Stimulated activated CD8-positive, alpha-beta memory T cell treated with anti-CD3 and anti-CD28 coated beads, Interleukin-4, amount 100 ng/mL, for 24 hours (primary cell): ENCODE measurements around the gene VAV2.
A peak's percentile ranks its signal among the peaks of the same experiment; 100 is the strongest.

Source experiments
- DNase-seq: peaks from one replicate; pipeline ENCODE4 v3.0.0-alpha.2; 2020; ENCODE audit warnings: low read depth

VAV2 gene, protein sequence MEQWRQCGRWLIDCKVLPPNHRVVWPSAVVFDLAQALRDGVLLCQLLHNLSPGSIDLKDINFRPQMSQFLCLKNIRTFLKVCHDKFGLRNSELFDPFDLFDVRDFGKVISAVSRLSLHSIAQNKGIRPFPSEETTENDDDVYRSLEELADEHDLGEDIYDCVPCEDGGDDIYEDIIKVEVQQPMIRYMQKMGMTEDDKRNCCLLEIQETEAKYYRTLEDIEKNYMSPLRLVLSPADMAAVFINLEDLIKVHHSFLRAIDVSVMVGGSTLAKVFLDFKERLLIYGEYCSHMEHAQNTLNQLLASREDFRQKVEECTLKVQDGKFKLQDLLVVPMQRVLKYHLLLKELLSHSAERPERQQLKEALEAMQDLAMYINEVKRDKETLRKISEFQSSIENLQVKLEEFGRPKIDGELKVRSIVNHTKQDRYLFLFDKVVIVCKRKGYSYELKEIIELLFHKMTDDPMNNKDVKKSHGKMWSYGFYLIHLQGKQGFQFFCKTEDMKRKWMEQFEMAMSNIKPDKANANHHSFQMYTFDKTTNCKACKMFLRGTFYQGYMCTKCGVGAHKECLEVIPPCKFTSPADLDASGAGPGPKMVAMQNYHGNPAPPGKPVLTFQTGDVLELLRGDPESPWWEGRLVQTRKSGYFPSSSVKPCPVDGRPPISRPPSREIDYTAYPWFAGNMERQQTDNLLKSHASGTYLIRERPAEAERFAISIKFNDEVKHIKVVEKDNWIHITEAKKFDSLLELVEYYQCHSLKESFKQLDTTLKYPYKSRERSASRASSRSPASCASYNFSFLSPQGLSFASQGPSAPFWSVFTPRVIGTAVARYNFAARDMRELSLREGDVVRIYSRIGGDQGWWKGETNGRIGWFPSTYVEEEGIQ

DNA sequence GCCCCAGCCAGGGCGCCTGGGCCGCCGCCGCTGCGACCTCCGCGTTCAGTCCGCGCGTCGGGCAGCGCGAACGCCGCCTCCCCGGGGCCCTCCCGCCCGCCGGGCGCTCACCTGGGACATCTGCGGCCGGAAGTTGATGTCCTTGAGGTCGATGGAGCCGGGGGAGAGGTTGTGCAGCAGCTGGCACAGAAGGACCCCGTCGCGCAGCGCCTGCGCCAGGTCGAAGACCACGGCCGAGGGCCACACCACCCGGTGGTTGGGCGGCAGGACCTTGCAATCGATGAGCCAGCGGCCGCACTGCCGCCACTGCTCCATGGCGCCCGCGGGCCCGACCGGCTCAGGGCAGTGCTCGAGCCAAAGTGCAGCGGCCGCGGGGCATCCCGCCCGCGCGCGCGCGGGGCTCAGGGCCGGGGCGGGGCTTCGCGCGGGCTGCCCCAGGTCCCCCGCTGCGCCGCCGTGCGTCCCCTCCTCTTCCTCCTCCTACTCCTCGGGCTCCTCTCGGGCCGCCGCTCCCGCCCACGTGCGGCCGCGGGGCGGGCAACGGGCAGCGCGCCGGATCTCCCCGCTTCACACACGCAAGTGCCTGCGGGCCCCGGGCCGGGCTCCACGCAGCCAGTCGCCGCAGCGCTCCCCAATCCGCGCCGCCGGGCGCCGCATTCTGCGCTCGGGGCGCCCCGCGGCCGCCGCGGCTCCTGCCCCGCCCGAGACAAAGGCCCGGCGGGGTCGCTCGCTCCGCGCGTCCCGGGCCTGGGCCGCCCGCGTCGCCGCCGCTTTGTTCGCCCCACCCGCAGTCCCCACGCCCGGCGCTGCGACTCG, at the start of gene VAV2:
VAV2 (minus strand) TSS at position 361 of the 816 bp plus-strand sequence; CDS start at position 315, 46 bp downstream.
- peak; percentile 37 for DNase-seq

DNA sequence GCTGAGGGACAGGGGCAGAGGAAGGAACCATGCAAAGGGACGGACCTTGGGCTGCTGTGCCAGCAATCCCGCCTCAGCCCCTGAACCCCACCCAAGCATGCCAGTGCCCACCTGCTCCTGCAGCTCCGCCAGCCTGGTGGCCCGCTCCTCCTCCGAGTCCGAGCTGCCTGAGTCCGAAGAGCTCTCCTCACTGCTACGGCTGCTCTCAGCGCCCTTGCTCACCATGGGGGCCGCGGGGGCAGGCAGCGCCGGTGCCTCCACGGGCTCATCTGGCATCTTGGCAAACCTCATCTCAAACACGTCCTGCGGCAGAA, 49.5 kb upstream of the VAV2 start:
- DNase-seq, result no peak

DNA sequence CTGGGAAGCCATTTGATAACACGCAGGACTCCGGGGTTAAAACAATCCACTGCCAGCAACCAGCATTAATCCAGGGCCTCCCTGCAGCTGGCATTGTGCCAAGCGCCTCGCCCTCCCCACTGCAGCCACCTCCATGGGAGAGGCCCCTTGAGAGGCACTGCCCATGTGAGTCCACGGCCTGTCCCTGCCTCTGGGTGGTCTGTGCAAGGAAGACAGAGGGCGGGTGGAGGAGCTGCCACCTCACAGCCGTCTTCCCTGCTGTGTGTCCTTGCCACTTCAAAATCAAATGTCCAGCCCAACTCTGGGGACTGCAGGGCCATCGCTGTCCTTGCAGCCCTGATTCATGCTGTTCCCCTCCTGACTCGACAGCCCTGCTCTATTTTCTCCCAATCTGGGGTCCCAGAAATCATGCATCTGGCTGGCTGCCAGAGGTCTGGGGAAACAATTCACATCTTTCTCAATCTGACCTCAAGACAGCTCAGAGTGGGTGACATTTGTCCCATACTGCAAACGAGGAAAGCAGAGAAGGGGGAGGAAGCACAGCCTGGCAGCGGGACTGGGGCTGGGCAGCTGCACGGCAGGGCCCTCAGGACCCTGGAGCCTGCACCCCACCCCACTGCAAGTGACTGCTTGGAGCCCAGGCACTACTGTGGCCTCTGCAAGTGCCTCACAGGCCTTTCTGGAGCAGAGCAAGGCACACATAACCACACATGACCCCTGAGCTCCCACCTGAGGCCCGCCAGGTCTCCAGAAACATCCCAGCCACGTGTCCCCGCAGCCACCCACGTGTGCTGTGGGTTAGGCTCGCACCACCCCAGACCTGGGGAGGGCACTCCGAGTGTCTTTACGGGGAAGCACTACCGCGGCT, 48.9 kb upstream of the VAV2 start:
- DNase-seq, result no peak

DNA sequence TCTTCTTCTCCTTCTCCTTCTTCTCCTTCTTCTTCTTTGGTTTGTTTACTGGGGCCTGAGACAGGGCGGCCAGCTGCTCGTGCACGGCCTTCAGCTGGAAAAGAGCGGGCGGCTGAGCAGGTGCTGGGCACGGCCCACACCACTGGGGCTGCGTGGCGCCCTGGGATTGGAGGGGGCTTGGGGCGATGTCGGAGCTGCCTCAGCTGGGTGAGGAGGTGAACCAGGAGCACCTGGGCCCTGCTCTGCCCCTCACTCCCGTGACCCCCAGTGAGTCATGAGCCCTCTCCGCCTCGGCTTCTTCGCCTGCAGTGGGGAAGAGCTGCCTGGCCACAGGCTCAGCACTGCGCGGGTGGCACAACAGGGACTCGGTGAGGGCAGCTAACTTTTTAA, 48.0 kb upstream of the VAV2 start:
- DNase-seq, result no peak

DNA sequence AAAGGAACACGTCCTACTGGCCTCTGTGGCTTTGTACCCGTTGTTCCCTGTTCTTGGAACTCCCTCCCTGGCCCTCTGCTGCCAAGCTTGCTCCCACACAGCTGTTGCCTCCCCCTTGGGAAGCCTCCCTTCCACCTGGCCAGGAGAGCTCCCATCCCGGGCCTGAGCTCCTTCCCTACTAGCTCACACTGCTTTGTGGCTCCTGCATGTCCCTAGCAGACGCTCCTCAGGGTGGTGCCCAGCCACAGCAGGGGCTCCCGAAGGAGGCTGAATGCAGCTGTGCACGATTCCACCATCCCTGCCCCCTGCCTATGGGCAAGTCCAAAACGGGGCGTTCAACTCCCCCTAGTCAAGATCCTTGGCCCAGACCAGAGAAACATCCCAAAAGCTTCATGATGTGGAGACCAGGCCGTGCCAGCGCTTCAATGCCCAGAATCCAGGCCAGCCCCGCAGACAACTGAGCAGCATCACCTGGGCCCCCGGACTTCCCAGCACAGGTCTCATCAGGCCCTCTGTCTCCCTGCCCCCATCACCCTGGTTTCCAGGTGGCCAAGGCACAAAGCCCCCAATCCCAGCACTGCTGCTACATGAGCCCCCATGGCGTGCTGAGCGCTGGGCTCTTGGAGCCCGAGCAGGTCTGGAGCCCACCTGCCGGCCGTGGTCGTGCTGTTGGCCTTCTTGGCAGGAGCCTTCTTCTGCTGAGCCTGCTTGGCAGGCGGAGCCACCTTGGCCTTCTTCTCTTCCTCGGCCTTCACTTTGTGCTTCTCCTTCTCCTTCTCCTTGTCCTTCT, 47.5 kb upstream of the VAV2 start:
- no peak for DNase-seq

DNA sequence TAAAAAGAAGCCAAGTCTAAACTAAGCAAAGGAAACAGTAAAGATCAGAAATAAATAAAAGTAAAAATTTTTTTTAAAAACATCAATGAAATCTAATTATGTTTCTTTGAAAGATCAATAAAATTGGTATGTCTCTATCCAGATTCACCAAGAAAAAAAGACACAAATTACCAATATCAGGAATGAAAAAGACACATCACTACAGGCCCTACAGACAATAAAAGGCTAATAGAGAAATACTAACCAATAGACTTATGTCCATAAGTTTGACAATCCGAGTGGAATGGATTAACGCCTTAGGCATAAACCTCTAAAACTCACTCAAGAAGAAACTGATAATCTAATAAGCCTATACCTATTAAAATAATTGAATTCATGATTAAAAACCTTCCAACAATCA, 45.5 kb upstream of the VAV2 start:
- DNase-seq, result no peak

DNA sequence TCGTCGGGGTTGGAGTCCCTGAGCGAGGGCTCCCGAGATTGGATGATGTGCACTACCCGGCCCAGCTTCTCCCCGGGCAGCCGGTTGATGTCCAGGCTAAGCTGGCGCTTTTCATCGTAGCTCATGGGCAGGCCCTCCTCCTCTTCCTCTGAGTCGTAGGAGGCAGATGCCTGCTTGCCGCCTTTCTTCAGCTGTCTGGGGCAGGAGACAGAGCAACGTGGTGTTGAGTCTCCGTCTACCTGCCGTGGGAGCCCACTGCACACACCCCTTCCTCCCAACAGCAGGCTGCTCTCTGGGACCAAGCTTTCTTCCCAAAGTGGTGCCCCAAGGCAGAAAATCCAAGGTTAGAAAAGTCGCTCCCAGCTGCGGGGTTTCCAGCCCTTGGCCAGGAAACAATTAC, 44.0 kb upstream of the VAV2 start:
- DNase-seq, result no peak

DNA sequence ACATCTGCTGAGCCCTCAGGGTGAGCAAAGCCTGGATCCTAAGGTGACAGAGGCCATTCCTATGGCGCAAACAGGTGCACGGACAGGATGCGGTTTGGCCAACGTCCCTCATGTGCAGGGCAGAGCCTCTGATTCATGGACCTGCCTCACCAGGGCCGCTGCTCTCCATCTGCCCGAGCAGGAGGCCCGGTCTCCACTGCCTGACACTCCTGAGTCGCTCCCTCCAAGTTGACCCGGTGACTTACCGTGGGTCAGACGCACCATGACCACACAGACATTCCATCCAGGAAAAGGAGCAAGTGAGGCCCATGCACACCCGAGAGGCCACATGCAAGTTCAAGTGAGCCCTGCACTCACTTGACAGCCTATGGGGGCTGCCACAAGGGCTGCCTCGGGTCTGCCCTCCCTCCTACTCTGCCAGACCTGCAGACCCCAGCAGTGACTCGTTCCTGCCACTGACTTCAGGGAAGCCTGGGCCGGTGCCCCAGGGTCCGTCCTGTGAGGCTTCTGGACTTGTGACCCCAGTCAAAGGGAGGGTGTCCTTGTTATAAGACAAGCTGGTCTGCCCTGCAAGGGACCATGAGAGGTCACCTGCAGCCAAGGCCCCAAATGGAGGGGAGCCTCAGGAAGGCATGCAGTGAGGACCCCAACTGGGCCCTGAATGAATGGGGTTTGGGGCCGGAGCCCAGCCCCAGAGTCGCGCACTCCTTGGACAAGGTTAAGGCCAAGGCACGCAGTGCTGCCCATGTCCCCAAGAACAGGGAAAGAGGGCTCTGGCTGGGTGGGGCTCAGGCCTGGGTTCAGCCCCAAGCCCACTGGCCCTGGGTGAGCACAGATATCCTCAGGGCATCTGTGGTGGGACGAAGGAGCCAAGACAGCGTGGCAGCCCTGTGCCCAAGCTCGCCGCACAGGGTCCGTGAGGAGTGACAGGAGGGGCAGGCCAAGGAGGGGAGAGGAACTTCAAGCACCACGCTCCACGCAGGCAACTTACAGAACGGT, 43.2 kb upstream of the VAV2 start:
- DNase-seq, result no peak

DNA sequence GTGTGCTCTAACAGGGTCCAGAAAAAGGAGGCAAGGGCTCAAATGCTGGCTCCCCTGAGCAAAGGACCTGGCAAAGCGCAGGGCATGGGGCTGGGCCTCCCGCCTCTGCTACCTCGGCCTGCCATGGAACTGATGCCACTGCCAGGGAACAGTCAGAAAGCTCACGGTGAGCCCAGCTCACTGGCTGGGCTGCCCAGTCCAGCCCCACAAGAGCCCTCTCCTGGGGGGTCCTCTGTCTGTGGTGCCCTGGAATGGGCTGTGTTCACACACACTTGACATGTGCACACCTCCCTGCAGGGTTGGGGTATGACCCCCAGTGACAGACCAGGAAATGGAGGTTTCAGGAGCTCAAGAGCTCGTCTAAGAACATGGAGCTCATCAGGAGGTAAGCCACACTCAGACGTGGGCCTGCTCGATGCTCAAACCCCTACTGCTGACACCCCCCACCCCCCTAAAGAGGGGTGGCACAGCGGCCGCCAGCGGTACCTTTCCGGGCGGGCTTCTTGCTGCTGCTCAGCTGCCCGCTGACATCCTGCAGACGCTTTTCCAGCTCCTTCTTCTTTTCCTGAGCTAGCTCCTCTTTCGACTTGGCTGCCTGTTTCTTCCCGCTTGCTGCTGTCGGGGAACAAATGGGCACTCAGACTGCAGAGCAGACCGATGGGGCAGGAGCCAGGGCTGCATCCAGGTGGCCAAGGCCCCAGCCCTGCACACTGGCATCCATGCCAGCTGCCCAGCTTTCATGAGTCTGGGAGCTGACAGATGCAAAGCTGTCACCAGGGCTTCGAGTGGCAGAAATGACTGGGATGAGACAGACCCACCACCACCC, 42.3 kb upstream of the VAV2 start:
- no peak for DNase-seq

DNA sequence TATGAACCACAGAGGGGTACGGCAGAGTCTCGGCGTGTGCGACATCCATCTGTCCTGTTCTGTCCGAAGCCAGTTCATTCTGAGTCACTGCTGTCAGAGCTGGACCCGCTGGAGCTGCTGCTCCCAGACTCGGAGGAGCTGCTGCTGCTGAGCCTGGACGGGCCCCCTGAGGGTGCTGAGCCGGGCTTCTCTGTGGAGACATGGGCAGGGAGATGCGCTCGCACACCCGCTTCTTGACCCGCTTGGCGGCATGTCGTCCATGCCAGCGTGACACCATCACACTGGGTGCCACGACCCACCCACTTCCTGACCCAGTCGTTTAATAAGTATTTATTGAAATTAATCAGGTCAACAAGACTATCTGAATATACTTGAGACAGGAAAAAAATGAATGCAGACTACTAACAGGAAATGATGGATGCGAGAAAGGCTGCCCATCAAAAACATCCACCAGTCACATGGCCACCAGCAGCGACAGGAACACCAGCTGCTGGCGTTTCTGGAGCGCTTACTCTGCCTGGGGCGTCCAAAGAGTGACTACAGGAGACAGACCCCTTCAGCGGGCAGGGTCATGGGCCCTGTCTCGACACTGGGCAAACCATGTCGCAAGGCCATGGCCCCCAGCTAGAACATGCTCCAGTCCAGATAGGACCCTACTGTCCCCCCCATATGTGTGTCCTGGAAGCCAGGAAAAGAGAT, 41.5 kb upstream of the VAV2 start:
- no peak for DNase-seq

DNA sequence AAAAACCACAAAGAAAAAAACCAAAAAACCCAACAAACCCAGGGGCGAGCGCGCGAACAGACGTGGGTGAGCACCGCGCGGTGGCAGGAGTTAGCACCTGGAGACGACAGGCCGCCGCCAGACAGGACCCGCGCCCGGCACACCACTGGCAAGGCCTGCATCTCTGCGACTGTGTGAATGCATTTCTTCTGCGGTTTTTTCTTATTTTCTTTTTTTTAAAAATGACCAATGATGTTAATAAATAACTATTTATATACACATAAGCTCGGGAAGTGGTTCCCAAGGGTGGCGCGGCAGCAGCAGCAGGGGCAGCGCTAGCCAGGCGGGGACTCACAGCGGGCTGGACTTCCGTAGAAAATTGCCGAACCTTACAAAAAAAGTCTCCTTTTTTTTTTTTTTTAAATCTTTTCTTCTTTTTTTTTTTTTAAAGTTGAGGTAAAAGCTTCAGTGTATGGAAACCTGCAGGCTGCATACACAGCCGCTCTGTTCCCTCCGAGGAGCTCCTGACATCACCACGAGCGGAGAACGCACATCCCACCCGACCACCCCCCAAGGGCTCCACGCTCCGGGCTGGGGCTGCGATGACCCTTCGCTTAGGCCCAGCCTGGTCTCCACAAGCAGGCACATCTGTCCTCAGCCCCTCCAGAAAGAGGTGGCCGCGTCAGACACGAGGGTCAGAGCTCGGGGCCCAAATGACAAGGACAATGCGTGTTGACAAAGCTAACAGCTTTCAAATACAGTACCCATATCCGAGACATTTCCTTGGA, 40.5 kb upstream of the VAV2 start:
- no peak for DNase-seq

DNA sequence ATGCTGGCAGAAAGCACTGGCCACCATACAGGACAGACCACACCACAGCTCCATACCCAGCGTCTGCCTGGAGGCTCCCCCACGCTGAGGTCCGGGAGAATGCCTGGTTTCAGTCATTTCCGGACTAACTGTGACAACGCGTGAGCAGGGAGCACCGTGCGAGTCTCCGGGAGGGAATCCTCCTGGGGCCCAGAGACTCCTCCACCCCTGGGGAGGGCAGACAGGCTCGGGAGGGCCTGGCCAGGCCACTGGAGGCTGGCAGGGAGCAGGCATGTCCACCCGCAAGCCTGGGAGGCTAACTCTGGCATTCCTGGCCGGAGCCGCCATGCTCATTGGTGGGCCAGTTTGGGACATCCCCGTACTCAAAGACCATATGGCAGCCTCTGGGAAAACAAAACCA, 39.7 kb upstream of the VAV2 start:
- no peak for DNase-seq

DNA sequence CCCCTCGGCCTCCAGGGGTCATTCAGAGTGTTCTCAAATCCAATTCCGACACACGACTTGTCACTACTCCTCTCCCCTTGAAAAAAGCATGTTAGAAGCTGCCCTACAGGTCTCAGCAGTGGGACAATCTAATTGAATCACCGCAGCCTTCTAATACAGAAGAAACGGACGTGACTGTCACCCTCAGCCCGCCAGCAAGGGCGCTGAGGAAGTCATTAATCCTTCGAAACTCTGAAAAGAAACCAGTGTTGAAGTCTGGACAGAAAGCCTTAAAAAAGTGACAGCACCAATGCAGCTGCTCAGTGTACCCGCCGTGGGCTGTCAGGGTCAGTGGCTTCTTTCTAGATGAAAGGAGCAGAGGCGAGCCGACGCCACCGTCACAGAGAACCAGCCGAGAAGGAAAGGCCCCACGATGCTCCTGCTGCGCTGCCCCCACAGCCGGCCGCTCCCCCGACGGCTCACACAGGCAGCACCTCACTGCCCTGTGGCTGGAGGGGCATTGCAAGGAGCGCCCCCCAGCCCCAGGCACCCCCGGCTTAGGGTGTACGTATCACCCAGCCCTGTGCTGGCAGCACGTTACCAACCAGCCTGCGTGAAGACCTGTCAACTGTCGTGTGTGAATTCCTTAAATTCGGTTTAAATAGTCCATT, 38.8 kb upstream of the VAV2 start:
- no peak for DNase-seq

DNA sequence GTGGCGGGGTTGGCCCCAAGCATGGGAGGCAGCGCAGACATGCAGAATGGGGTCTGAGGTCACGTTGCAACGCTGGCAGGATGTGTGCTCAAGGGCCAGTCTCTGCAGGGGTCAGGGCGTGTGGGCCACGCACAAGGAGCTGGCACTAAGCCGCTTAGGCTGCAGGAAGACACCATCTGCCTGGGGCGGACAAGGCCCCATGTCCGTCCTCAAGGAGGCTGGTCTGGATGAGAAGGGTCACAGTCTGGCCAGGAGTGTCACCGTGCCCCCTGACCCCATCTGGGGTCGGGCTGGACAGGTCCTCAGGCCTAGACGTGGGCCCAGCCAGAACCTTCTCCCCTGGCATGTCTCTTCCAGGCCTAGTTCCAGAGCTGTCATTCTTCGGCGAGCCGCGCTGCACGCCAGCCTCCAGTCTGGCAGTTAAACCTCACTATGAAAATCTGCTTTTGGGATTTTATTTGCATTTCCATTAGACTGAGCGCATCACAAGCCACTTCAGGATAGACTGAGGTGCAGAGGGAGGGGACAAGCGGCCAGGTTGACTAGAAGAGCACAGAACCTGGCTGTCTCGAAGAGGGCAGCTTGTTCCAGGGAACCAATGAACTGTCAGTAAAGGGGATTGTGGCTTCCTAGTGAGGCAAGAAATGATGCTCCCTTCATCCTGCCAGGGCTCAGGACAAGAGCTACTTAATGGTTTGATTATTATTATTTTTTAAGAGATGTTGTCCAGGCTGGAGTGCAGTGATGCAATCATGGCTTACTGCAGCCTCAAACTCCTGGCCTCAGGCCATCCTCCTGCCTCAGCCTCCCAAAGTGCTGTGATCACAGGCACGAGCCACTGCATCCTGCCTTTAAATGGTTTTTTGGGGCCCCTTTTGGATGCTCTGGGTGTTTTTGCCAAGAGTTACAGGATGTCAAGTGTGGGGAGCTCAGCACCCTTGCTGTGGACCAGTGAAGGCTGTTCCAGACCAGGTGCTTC, 37.4 kb upstream of the VAV2 start:
- no peak for DNase-seq

DNA sequence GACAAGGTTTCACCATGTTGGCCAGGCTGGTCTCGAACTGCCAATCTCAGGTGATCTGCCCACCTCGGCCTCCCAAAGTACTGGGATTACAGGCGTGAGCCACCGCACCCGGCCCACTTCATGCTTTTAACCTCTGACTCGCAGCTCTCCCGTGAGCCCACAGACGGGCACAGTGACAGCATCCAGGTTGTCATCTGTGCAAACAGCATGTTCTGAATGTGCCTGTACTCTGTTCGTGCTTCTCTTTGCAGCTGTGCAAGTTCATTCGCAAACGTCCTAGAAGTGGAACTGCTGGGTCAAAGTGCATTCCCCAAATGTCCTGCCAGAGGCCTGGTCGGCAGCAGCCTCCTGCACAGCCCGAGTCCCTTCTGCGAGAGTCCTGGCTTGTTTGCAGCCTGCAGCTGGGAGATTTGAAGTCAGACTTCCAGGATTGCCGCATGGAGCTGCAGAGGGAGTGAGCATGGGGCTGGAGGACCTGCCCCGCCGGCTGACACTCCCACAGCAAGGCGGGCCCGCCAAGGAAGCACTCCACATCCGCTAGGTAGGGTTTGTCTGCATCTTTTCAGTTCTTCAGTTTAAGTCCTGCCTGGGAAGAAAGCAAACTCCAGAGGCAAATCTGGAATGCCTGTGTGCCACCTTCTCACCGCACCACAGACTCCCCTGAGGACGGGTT, 36.6 kb upstream of the VAV2 start:
- no peak for DNase-seq
